ENCODE measurements around the gene SUSD4. TPM values are rescaled to one million over a fixed set of nuclear protein-coding genes. Genes with fewer than 3 reads are reported as not detected.

The SUSD4 gene
- total and polyA plus RNA-seq, 9 of the 15 experiments (the other 6 are each of a cell fraction or from before 2014, with no cell fraction given), result 0.06 to 1.7 (median 0.09) TPM; not detected in 4

- TF ChIP-seq CHAMP1 (IDR thresholded peaks at IDR 0.05) (peak; percentile 23; the same call in 1 of the 2 replicates), ARNT (IDR thresholded peaks at IDR 0.05) (0 out of 4 replicates have a peak, but pooled peaks of 1 of the 2 experiments have one; percentile 17), SRSF1 (IDR thresholded peaks at IDR 0.05; ENCODE audit: low read depth, low read length) (no peak), CBX8 (IDR thresholded peaks at IDR 0.05; ENCODE audit: borderline replicate concordance, extremely low read depth, low read depth, low read length, poor library complexity, severe bottlenecking) (no peak), ZNF133 (CRISPR knock-in tag; IDR thresholded peaks at IDR 0.05) (no peak), HDAC1 (IDR thresholded peaks at IDR 0.05) (0 out of 4 replicates have a peak, but pooled peaks of 1 of the 2 experiments have one; percentile 56), LARP7 (IDR thresholded peaks at IDR 0.05) (0 out of 2 replicates have a peak, but pooled peaks have one; percentile 15), ATF1 (CRISPR knock-in tag; IDR thresholded peaks at IDR 0.05) (no peak), ATF1 (tag; IDR thresholded peaks at IDR 0.05) (no peak), STAT5B (CRISPR knock-in tag; IDR thresholded peaks at IDR 0.05) (no peak), HES1 (IDR thresholded peaks at IDR 0.05; ENCODE audit: low read depth) (no peak), ZNF512 (tag; IDR thresholded peaks at IDR 0.05) (peak; percentile 42; the same call in 1 of the 2 replicates), ZNF583 (CRISPR knock-in tag; IDR thresholded peaks at IDR 0.05) (no peak), RFX7 (CRISPR knock-in tag; IDR thresholded peaks at IDR 0.05) (no peak), MAX (CRISPR knock-in tag; IDR thresholded peaks at IDR 0.05) (no peak), NFATC3 (IDR thresholded peaks at IDR 0.05) (0 out of 2 replicates have a peak, but pooled peaks have one; percentile 43), HDAC8 (tag; IDR thresholded peaks at IDR 0.05) (no peak), TRIM24 (IDR thresholded peaks at IDR 0.05) (peak in 1 of 2 experiments; percentile 66; a peak in 2 of 4 replicates), FOXA1 (IDR thresholded peaks at IDR 0.05; ENCODE audit: borderline replicate concordance) (no peak), ZNF311 (CRISPR knock-in tag; IDR thresholded peaks at IDR 0.05) (no peak), SMARCA4 (IDR thresholded peaks at IDR 0.05) (0 out of 2 replicates have a peak, but pooled peaks have one; percentile 26), CREM (IDR thresholded peaks at IDR 0.05; ENCODE audit: low read depth) (no peak), KAT2B (IDR thresholded peaks at IDR 0.05; ENCODE audit: low read depth, low read length) (no peak), CHCHD3 (CRISPR knock-in tag; IDR thresholded peaks at IDR 0.05) (no peak), ILK (tag; IDR thresholded peaks at IDR 0.05; ENCODE audit: borderline replicate concordance, low read depth) (no peak), GABPB1 (CRISPR knock-in tag; IDR thresholded peaks at IDR 0.05) (no peak), POLR2AphosphoS5 (IDR thresholded peaks at IDR 0.05; ENCODE audit: control insufficient read depth, insufficient read depth, low read depth, low read length) (no peak), SRSF9 (IDR thresholded peaks at IDR 0.05; ENCODE audit: borderline replicate concordance, low read depth, low read length) (no peak)
Measured at GRCh38 chr1:223240122-223240521, 123.9 kb downstream of the SUSD4 start (continued).

Measured in K562 (cell line).